GM18505 (cell line): ENCODE data around the gene EHHADH.

ENCODE experiments used
- ATAC-seq: cut with Tn5 transposase; IDR thresholded peaks from one replicate; pipeline ENCODE4 v1.9.1; 2021; ENCODE audit not compliant: unreplicated experiment
- POLR2A ChIP-seq: IDR thresholded peaks from 4 replicates; pipeline ENCODE4 v1.6.1; 2011; ENCODE audit warnings: borderline replicate concordance; ENCODE audit not compliant: insufficient read depth, insufficient read length; ENCODE audit errors: extremely low read depth

EHHADH gene

GRCh38 chr3:185225523-185225922, 28.3 kb downstream of the EHHADH start:
- ATAC-seq = no peak

GRCh38 chr3:185225080-185225479, 28.8 kb downstream of the EHHADH start:
- no peak for TF ChIP-seq POLR2A
- no peak for ATAC-seq

More at GRCh38 chr3:185225523-185225922, 28.3 kb downstream of the EHHADH start:
- TF ChIP-seq POLR2A = no peak

- no peak for ATAC-seq
- TF ChIP-seq POLR2A = no peak
Measured at GRCh38 chr3:185221203-185221602, 32.6 kb downstream of the EHHADH start.

- TF ChIP-seq POLR2A = no peak
Measured at GRCh38 chr3:185216607-185216958, 37.3 kb downstream of the EHHADH start.

GRCh38 chr3:185215873-185216606, 37.8 kb downstream of the EHHADH start:
- no peak for TF ChIP-seq POLR2A
- no peak for ATAC-seq

More at GRCh38 chr3:185216607-185216958, 37.3 kb downstream of the EHHADH start:
- no peak for ATAC-seq

- no peak for ATAC-seq
- TF ChIP-seq POLR2A = no peak
Measured at GRCh38 chr3:185212559-185212958, 41.3 kb downstream of the EHHADH start.

GRCh38 chr3:185212086-185212485, 41.8 kb downstream of the EHHADH start:
- no peak for TF ChIP-seq POLR2A
- ATAC-seq = no peak

- TF ChIP-seq POLR2A = no peak
- ATAC-seq = no peak
Measured at GRCh38 chr3:185210621-185211142, 43.2 kb downstream of the EHHADH start.

- TF ChIP-seq POLR2A = no peak
- ATAC-seq = no peak
Measured at GRCh38 chr3:185208823-185209222, 45.0 kb downstream of the EHHADH start.

- ATAC-seq = peak; percentile 62
- TF ChIP-seq POLR2A = no peak
Measured at GRCh38 chr3:185207931-185208746, 45.7 kb downstream of the EHHADH start.

- no peak for TF ChIP-seq POLR2A
- no peak for ATAC-seq
Measured at GRCh38 chr3:185207481-185207880, 46.4 kb downstream of the EHHADH start.

GRCh38 chr3:185205865-185206264, 48.0 kb downstream of the EHHADH start:
- ATAC-seq = no peak
- TF ChIP-seq POLR2A = no peak

GRCh38 chr3:185204894-185205293, 49.0 kb downstream of the EHHADH start:
- ATAC-seq = no peak
- TF ChIP-seq POLR2A = no peak

GRCh38 chr3:185200639-185201038, 53.2 kb downstream of the EHHADH start:
- ATAC-seq = no peak
- TF ChIP-seq POLR2A = no peak

- ATAC-seq = no peak
- no peak for TF ChIP-seq POLR2A
Measured at GRCh38 chr3:185199671-185200070, 54.2 kb downstream of the EHHADH start.

GRCh38 chr3:185199206-185199605, 54.6 kb downstream of the EHHADH start:
- no peak for TF ChIP-seq POLR2A
- ATAC-seq = no peak
